H1 (cell line): ENCODE data around the gene ITPK1. TPM values are rescaled to one million over a fixed set of nuclear protein-coding genes. Genes with fewer than 3 reads are reported as not detected.

Experiments used
- CTCF ChIA-PET: fragments of 300-600 bp; sonication (Branson Sonifier 250); formaldehyde crosslinking; loops from one replicate; lab custom pipeline; 2021; ENCODE audit not compliant: partially characterized antibody; lab: Charles Lee
- POLR2A ChIA-PET: fragments of 300-600 bp; sonication (Branson Sonifier 250); formaldehyde crosslinking; loops from one replicate; lab custom pipeline; 2021; ENCODE audit warnings: inconsistent platforms; ENCODE audit not compliant: partially characterized antibody; lab: Charles Lee
- DNase-seq, 2 experiments: peaks; one replicate each; pipeline versions ENCODE4 v3.0.0 to v3.0.0-alpha.2; 2010 to 2022; ENCODE audit warnings: low spot score in 2 of 2, low read depth in 1 of 2, mixed read lengths in 1 of 2
- FAIRE-seq: peaks from 2 replicates; lab custom pipeline; 2011; peaks lifted over from hg19 to GRCh38; lab: Jason Lieb, UNC
- H2AFZ ChIP-seq: 2 replicates; pipeline ENCODE4 v1.8.1; 2012; ENCODE audit warnings: low read length, inconsistent platforms
- H2AK5ac ChIP-seq: 2 replicates; pipeline ENCODE4 v1.6.1; 2013; ENCODE audit warnings: low read depth, low read length
- H2BK120ac ChIP-seq: replicated peaks from 2 replicates; pipeline ENCODE3; 2013; ENCODE audit warnings: low read depth, low read length, inconsistent platforms
- H2BK12ac ChIP-seq: 2 replicates; pipeline ENCODE4 v1.6.1; 2013; ENCODE audit warnings: low read depth, low read length
- H2BK15ac ChIP-seq: 2 replicates; pipeline ENCODE4 v1.6.1; 2013; ENCODE audit warnings: low read length
- H2BK20ac ChIP-seq: 2 replicates; pipeline ENCODE4 v1.6.1; 2013; ENCODE audit warnings: low read length
- H2BK5ac ChIP-seq: 2 replicates; pipeline ENCODE4 v1.6.1; 2013; ENCODE audit warnings: low read depth, low read length
- H3K14ac ChIP-seq: 2 replicates; pipeline ENCODE4 v1.6.1; 2013; ENCODE audit warnings: inconsistent platforms; ENCODE audit not compliant: insufficient read length
- H3K18ac ChIP-seq: 2 replicates; pipeline ENCODE4 v1.6.1; 2013; ENCODE audit warnings: low read length; ENCODE audit errors: extremely low read depth
- H3K23ac ChIP-seq: 2 replicates; pipeline ENCODE4 v1.6.1; 2013; ENCODE audit warnings: inconsistent platforms; ENCODE audit not compliant: insufficient read length
- H3K23me2 ChIP-seq: 2 replicates; pipeline ENCODE4 v1.6.1; 2013; ENCODE audit warnings: low read depth, low read length
- H3K27ac ChIP-seq: 2 replicates; pipeline ENCODE4 v1.6.1; 2011; ENCODE audit warnings: low read depth, low read length, inconsistent platforms
- H3K27me3 ChIP-seq, 4 experiments: replicated peaks in 1 of 4; 1 replicate in 1 of 4; 2 replicates in 3 of 4; pipeline versions ENCODE4 v1.6.1 to v1.8.1; 2011 to 2013; ENCODE audit warnings: low read length in 3 of 4, mild to moderate bottlenecking in 3 of 4, inconsistent platforms in 2 of 4, mixed read lengths in 2 of 4, moderate library complexity in 1 of 4; ENCODE audit not compliant: control insufficient read depth in 3 of 4, insufficient read depth in 3 of 4; ENCODE audit errors: extremely low read depth in 1 of 4
- H3K36me3 ChIP-seq, 4 experiments: 2 replicates each; pipeline versions ENCODE4 v1.6.1 to v1.8.1; 2011 to 2013; ENCODE audit warnings: mild to moderate bottlenecking in 4 of 4, low read length in 3 of 4, moderate library complexity in 2 of 4, control low read depth in 1 of 4, inconsistent platforms in 1 of 4; ENCODE audit not compliant: insufficient read depth in 4 of 4, control insufficient read depth in 2 of 4
- H3K4ac ChIP-seq: replicated peaks from 2 replicates; pipeline ENCODE3; 2013; ENCODE audit warnings: low read length, low read depth, mixed read lengths, inconsistent platforms; ENCODE audit not compliant: insufficient read length
- H3K4me1 ChIP-seq, 4 experiments: replicated peaks in 1 of 4; 1 replicate in 1 of 4; 2 replicates in 3 of 4; pipeline versions ENCODE4 v1.6.1 to v1.8.1; 2011 to 2013; ENCODE audit warnings: low read length in 3 of 4, inconsistent platforms in 2 of 4, mixed read lengths in 1 of 4; ENCODE audit not compliant: insufficient read depth in 4 of 4, control insufficient read depth in 3 of 4
- H3K4me2 ChIP-seq, 2 experiments: 2 replicates each; pipeline versions ENCODE4 v1.6.1 to v1.8.1; 2011 to 2013; ENCODE audit warnings: low read depth in 2 of 2, low read length in 2 of 2, control low read depth in 1 of 2, inconsistent platforms in 1 of 2, mild to moderate bottlenecking in 1 of 2; ENCODE audit not compliant: insufficient read depth in 1 of 2
- H3K4me3 ChIP-seq, 4 experiments: fragments of 200-600, 300-600 bp in 1 of 4; sonication (generic), shearing (Covaris generic), sonication (Bioruptor Twin) in 1 of 4; 2 replicates each; pipeline versions ENCODE4 v1.5.1 to v1.8.1; 2011 to 2016; ENCODE audit warnings: low read length in 4 of 4, low read depth in 3 of 4, control low read depth in 2 of 4, inconsistent platforms in 2 of 4, mild to moderate bottlenecking in 2 of 4, mixed read lengths in 1 of 4, moderate library complexity in 1 of 4; ENCODE audit not compliant: insufficient read depth in 2 of 4; ENCODE audit errors: extremely low read depth in 1 of 4
- H3K56ac ChIP-seq: replicated peaks from 2 replicates; pipeline ENCODE3; 2013; ENCODE audit warnings: low read depth, mild to moderate bottlenecking, mixed read lengths, low read length, inconsistent platforms; ENCODE audit not compliant: insufficient read length
- H3K79me1 ChIP-seq: 2 replicates; pipeline ENCODE4 v1.6.1; 2013; ENCODE audit warnings: low read depth, low read length, control low read depth
- H3K79me2 ChIP-seq, 2 experiments: 2 replicates each; pipeline versions ENCODE4 v1.6.1 to v1.8.1; 2012 to 2013; ENCODE audit warnings: low read length in 2 of 2, mild to moderate bottlenecking in 2 of 2, inconsistent platforms in 1 of 2; ENCODE audit not compliant: insufficient read depth in 2 of 2, control insufficient read depth in 1 of 2
- H3K9ac ChIP-seq, 4 experiments: replicated peaks in 1 of 4; 1 replicate in 1 of 4; 2 replicates in 3 of 4; pipeline versions ENCODE4 v1.6.1 to v1.8.1; 2011 to 2013; ENCODE audit warnings: low read depth in 3 of 4, low read length in 3 of 4, control low read depth in 2 of 4, mild to moderate bottlenecking in 2 of 4, moderate library complexity in 2 of 4, inconsistent platforms in 1 of 4; ENCODE audit errors: extremely low read depth in 1 of 4
- H3K9me3 ChIP-seq, 2 experiments: 2 replicates each; pipeline versions ENCODE4 v1.6.1 to v1.8.1; 2012 to 2013; ENCODE audit warnings: mild to moderate bottlenecking in 2 of 2, moderate library complexity in 2 of 2, control low read depth in 1 of 2, inconsistent platforms in 1 of 2, low read depth in 1 of 2, low read length in 1 of 2, mixed read lengths in 1 of 2; ENCODE audit not compliant: insufficient read depth in 2 of 2
- H4K20me1 ChIP-seq, 2 experiments: replicated peaks in 1 of 2; 2 replicates each; pipeline versions ENCODE3 to v1.8.1; 2011 to 2013; ENCODE audit warnings: inconsistent platforms in 2 of 2, low read length in 2 of 2, mild to moderate bottlenecking in 1 of 2; ENCODE audit not compliant: insufficient read depth in 2 of 2, control insufficient read depth in 1 of 2
- H4K5ac ChIP-seq: 2 replicates; pipeline ENCODE4 v1.6.1; 2013; ENCODE audit warnings: low read length, low read depth, mixed read lengths, inconsistent platforms; ENCODE audit not compliant: insufficient read length
- H4K8ac ChIP-seq: 2 replicates; pipeline ENCODE4 v1.8.0; 2013; ENCODE audit warnings: mild to moderate bottlenecking, moderate library complexity, low read length, inconsistent platforms; ENCODE audit not compliant: insufficient read depth; ENCODE audit errors: extremely low read depth
- H4K91ac ChIP-seq: replicated peaks from 2 replicates; pipeline ENCODE3; 2013; ENCODE audit warnings: low read length, mixed read lengths, inconsistent platforms; ENCODE audit not compliant: insufficient read length
- TBP ChIP-seq: IDR thresholded peaks from 2 replicates; pipeline ENCODE4 v1.6.1; 2011; ENCODE audit warnings: low read depth, low read length, improper control_type of control experiment
- WGBS, 2 experiments: shearing (Covaris generic) in 1 of 2; methylation state at CpG; one replicate each; pipeline versions ENCODE4 v1.1.6 to v1.1.7; 2013 to 2015; ENCODE audit warnings: low lambda C conversion rate in 2 of 2, mixed read lengths in 2 of 2, inconsistent platforms in 1 of 2, low coverage in 1 of 2, missing lambda C conversion rate in 1 of 2; ENCODE audit not compliant: insufficient replicate concordance in 2 of 2, insufficient coverage in 1 of 2, insufficient read length in 1 of 2; ENCODE audit errors: extremely low coverage in 1 of 2, missing lambda C conversion rate in 1 of 2; 5-methylcytosine and 5-hydroxymethylcytosine counted together
- polyA plus RNA-seq, 7 experiments: library from polyadenylated mRNA; depleted of rRNA in 3 of 7; stranded (reverse) in 5 of 7; unstranded in 2 of 7; fragments of >200 nt in 5 of 7; fragments of 200-250 nt in 2 of 7; gene quantifications; 1 replicate in 5 of 7; 2 replicates in 1 of 7; 4 replicates in 1 of 7; pipeline versions ENCODE4 v1.2.1 to v1.2.3, GENCODE V29; 2011 to 2013; ENCODE audit warnings: missing spikeins in 2 of 7, mixed read lengths in 2 of 7
- total RNA-seq: library from RNA; stranded (reverse); fragmentation: NEBNext Ultra II Directional; extraction: Animal tissue kit (Norgen Biotek cat#: 25700); gene quantifications from 2 replicates; pipeline ENCODE4 v1.2.1, GENCODE V29; 2021

ITPK1 gene
- total and polyA plus RNA-seq, 2 of the 8 experiments (the other 6 are each of a cell fraction or from before 2014, with no cell fraction given), result 108 to 143 TPM

DNA sequence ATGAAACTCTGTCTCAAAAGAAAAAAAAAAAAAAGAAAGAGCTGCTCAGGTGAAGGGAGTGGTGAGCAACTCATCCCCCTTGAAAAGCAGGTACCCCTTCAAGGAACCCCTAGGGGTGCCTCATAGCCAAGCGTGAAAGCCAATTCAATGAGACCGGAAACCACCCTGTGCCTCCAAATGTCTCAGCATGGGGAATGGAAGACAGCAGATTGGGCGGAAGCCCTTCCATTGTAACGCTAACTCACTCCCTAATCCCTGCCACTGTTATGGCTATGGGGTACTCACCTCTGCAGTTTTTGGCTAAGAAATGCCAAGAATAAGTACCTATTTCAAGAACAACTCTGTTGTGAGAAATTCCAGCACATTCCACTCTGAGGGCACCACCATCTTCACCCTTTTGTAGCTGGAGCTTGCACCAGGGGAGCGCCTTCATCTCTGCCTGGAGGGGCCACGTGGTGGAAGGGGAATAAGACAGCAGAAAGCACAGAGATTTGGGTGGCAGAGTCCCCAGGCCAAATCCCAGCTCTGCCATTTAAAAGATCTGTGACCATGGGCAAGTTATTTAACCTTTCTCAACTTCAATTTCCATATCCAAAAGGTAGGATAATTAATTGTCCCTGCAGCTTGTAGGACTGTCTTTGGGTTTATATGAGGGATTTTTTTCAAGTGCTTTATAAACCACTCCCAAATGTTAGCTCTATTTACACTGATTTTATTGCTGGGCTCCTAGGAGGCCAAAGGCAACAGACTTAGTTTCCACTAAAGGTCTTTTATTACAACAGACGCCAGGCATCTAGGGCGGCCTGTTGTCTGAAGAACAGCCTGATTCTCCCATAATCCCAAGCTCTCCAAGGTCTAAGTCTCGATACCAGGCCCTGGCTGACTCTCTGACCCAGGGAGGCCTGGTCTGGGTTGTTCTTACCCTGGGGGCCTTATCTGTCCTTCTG is 63.9 kb downstream of the ITPK1 start:
- H3K27me3 ChIP-seq, result no peaks in the 10 kb centered on the region
- H3K4me3 ChIP-seq, result no peak overlapping the region
- H2BK12ac ChIP-seq, result 0 out of 2 replicates have a peak overlapping the region, but pooled peaks have one; percentile 60
- peaks cover 11% of the 10 kb centered on the region for H3K79me1 ChIP-seq
- H3K18ac ChIP-seq, result peak overlapping the region; percentile 89
- H2BK15ac ChIP-seq, result peak overlapping the region; percentile 46; the same call in 1 of the 2 replicates
- peak overlapping the region; percentile 76 for H3K27ac ChIP-seq
- H3K4me1 ChIP-seq, result peaks cover 4 to 49% (median 34%) of the 10 kb centered on the region in 4 experiments
- POLR2A ChIA-PET, result interaction anchor here (1.1 kb wide), 2 partner anchors 10 to 12 kb away, joined by 3 to 4 read pairs; no protein-coding TSS in a partner anchor
- no peak overlapping the region for H3K23ac ChIP-seq
- H3K56ac ChIP-seq, result peak overlapping the region; percentile 48
- peak in 1 of 2 experiments; percentile 67 for DNase-seq
- H4K8ac ChIP-seq, result no peak overlapping the region; the same call in 1 of the 2 replicates
- FAIRE-seq, result peak; percentile 97
- peak overlapping the region; percentile 89 for H3K4ac ChIP-seq
- H3K36me3 ChIP-seq, result no peaks in the 10 kb centered on the region
- H2BK5ac ChIP-seq, result peak overlapping the region; percentile 97
- no peak overlapping the region for H3K9ac ChIP-seq
- CTCF ChIA-PET, result interaction anchor here (0.6 to 3.3 kb wide), 11 partner anchors 9 to 154 kb away, joined by 3 to 16 read pairs (median 4); no protein-coding TSS in a partner anchor
- 36% methylated on average over 9 of the region's 9 CpGs; no CpG with 5 or more reads in 1 of the 2 experiments for WGBS, 2 experiments
- peak overlapping the region; percentile 93 for H2BK120ac ChIP-seq
- H4K5ac ChIP-seq, result peak overlapping the region; percentile 34
- peak overlapping the region; percentile 9 to 15; a peak in 3 of 4 replicates for H3K4me2 ChIP-seq
- no peak overlapping the region for H2AK5ac ChIP-seq
- H2AFZ ChIP-seq, result no peak overlapping the region
- H4K20me1 ChIP-seq, result no peaks in the 10 kb centered on the region
- no peaks in the 10 kb centered on the region for H3K23me2 ChIP-seq
- peaks cover 0 to 62% of the 10 kb centered on the region in 2 experiments; a peak in 2 of 4 replicates for H3K79me2 ChIP-seq
- peak overlapping the region; percentile 98 for H4K91ac ChIP-seq
- no peaks in the 10 kb centered on the region for H3K9me3 ChIP-seq
- no peak overlapping the region for H3K14ac ChIP-seq
- H2BK20ac ChIP-seq, result peak overlapping the region; percentile 99
- no peak for TF ChIP-seq TBP
